ENCODE data around the gene C16orf86.

The C16orf86 gene

DNA sequence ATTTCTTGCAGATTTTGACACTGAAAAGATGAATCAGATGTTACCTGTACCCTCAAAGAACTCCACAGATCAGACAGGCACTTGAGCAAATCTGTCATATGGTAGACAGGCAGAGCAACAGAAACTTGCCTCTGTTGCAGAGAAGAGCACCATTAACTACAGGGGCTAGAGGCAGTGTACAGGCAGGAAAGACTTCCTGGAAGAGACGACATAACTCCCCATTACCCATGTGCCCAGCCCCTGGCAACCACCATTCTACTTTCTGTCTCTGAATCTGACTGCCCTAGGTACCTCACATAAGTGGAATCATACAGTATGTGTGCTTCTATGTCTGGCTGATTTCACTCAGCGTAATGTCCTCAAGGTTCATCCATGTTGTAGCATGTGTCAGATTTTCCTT, 37.0 kb downstream of the C16orf86 start (continued):
- TF ChIP-seq, protein P1, sequence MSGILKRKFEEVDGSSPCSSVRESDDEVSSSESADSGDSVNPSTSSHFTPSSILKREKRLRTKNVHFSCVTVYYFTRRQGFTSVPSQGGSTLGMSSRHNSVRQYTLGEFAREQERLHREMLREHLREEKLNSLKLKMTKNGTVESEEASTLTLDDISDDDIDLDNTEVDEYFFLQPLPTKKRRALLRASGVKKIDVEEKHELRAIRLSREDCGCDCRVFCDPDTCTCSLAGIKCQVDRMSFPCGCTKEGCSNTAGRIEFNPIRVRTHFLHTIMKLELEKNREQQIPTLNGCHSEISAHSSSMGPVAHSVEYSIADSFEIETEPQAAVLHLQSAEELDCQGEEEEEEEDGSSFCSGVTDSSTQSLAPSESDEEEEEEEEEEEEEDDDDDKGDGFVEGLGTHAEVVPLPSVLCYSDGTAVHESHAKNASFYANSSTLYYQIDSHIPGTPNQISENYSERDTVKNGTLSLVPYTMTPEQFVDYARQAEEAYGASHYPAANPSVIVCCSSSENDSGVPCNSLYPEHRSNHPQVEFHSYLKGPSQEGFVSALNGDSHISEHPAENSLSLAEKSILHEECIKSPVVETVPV (CRISPR knock-in tag; IDR thresholded peaks at IDR 0.05), result no peak
- TF ChIP-seq TOX (CRISPR knock-in tag; IDR thresholded peaks at IDR 0.05; ENCODE audit: borderline replicate concordance) (no peak), BACH2 (CRISPR knock-in tag; IDR thresholded peaks at IDR 0.05; ENCODE audit: borderline replicate concordance) (no peak), CSDC2 (CRISPR knock-in tag; IDR thresholded peaks at IDR 0.05) (no peak), SNAI2 (CRISPR knock-in tag; IDR thresholded peaks at IDR 0.05) (no peak), ISL1 (CRISPR knock-in tag; IDR thresholded peaks at IDR 0.05) (no peak), ZNF70 (CRISPR knock-in tag; IDR thresholded peaks at IDR 0.05) (no peak)

DNA sequence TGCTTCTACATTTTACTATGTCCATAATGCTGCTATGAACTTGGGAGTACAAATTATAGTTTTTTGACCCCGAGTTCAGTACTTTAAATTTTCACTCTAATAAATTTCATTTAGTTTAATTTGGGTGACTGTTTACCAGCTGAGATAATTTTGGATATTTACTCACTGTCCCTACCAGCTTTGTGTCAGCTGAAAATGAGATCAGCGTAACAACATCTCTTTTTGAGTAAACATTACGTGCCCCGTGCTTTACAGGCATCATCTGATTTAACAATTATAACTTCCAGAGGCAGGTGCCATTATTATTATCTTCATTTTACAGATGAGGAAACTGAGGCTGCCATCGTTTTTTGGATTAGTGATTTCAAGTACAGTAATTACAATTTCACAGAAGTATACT, 37.5 kb downstream of the C16orf86 start:
- ATAC-seq, result no peak
- TF ChIP-seq, protein P2, sequence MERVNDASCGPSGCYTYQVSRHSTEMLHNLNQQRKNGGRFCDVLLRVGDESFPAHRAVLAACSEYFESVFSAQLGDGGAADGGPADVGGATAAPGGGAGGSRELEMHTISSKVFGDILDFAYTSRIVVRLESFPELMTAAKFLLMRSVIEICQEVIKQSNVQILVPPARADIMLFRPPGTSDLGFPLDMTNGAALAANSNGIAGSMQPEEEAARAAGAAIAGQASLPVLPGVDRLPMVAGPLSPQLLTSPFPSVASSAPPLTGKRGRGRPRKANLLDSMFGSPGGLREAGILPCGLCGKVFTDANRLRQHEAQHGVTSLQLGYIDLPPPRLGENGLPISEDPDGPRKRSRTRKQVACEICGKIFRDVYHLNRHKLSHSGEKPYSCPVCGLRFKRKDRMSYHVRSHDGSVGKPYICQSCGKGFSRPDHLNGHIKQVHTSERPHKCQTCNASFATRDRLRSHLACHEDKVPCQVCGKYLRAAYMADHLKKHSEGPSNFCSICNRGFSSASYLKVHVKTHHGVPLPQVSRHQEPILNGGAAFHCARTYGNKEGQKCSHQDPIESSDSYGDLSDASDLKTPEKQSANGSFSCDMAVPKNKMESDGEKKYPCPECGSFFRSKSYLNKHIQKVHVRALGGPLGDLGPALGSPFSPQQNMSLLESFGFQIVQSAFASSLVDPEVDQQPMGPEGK (CRISPR knock-in tag; IDR thresholded peaks at IDR 0.05; ENCODE audit: borderline replicate concordance), result no peak
- TF ChIP-seq ESRRG (CRISPR knock-in tag; IDR thresholded peaks at IDR 0.05), result no peak
- no peak for TF ChIP-seq SNAI2 (CRISPR knock-in tag; IDR thresholded peaks at IDR 0.05)
- TF ChIP-seq CSDC2 (CRISPR knock-in tag; IDR thresholded peaks at IDR 0.05), result no peak
- TF ChIP-seq PPARA (CRISPR knock-in tag; IDR thresholded peaks at IDR 0.05; ENCODE audit: borderline replicate concordance), result no peak
- TF ChIP-seq, protein P1 (CRISPR knock-in tag; IDR thresholded peaks at IDR 0.05), result no peak
- TF ChIP-seq RARB (CRISPR knock-in tag; IDR thresholded peaks at IDR 0.05), result no peak
- TF ChIP-seq, protein P3, sequence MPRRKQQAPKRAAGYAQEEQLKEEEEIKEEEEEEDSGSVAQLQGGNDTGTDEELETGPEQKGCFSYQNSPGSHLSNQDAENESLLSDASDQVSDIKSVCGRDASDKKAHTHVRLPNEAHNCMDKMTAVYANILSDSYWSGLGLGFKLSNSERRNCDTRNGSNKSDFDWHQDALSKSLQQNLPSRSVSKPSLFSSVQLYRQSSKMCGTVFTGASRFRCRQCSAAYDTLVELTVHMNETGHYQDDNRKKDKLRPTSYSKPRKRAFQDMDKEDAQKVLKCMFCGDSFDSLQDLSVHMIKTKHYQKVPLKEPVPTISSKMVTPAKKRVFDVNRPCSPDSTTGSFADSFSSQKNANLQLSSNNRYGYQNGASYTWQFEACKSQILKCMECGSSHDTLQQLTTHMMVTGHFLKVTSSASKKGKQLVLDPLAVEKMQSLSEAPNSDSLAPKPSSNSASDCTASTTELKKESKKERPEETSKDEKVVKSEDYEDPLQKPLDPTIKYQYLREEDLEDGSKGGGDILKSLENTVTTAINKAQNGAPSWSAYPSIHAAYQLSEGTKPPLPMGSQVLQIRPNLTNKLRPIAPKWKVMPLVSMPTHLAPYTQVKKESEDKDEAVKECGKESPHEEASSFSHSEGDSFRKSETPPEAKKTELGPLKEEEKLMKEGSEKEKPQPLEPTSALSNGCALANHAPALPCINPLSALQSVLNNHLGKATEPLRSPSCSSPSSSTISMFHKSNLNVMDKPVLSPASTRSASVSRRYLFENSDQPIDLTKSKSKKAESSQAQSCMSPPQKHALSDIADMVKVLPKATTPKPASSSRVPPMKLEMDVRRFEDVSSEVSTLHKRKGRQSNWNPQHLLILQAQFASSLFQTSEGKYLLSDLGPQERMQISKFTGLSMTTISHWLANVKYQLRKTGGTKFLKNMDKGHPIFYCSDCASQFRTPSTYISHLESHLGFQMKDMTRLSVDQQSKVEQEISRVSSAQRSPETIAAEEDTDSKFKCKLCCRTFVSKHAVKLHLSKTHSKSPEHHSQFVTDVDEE (CRISPR knock-in tag; IDR thresholded peaks at IDR 0.05), result no peak
- TF ChIP-seq, protein P4, sequence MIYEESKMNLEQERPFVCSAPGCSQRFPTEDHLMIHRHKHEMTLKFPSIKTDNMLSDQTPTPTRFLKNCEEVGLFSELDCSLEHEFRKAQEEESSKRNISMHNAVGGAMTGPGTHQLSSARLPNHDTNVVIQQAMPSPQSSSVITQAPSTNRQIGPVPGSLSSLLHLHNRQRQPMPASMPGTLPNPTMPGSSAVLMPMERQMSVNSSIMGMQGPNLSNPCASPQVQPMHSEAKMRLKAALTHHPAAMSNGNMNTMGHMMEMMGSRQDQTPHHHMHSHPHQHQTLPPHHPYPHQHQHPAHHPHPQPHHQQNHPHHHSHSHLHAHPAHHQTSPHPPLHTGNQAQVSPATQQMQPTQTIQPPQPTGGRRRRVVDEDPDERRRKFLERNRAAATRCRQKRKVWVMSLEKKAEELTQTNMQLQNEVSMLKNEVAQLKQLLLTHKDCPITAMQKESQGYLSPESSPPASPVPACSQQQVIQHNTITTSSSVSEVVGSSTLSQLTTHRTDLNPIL (CRISPR knock-in tag; IDR thresholded peaks at IDR 0.05; ENCODE audit: low read depth), result no peak
- TF ChIP-seq OSR1 (CRISPR knock-in tag; IDR thresholded peaks at IDR 0.05), result no peak
- TF ChIP-seq ISL1 (CRISPR knock-in tag; IDR thresholded peaks at IDR 0.05), result no peak
- no peak for TF ChIP-seq ZC3H10 (CRISPR knock-in tag; IDR thresholded peaks at IDR 0.05)
- no peak for TF ChIP-seq ARNTL (CRISPR knock-in tag; IDR thresholded peaks at IDR 0.05; ENCODE audit: borderline replicate concordance, low read depth)
- TF ChIP-seq, protein P5, sequence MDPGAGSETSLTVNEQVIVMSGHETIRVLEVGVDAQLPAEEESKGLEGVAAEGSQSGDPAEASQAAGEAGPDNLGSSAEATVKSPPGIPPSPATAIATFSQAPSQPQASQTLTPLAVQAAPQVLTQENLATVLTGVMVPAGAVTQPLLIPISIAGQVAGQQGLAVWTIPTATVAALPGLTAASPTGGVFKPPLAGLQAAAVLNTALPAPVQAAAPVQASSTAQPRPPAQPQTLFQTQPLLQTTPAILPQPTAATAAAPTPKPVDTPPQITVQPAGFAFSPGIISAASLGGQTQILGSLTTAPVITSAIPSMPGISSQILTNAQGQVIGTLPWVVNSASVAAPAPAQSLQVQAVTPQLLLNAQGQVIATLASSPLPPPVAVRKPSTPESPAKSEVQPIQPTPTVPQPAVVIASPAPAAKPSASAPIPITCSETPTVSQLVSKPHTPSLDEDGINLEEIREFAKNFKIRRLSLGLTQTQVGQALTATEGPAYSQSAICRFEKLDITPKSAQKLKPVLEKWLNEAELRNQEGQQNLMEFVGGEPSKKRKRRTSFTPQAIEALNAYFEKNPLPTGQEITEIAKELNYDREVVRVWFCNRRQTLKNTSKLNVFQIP (CRISPR knock-in tag; IDR thresholded peaks at IDR 0.05; ENCODE audit: borderline replicate concordance, low read depth), result no peak
- no peak for TF ChIP-seq TCF4 (CRISPR knock-in tag; IDR thresholded peaks at IDR 0.05; ENCODE audit: borderline replicate concordance)
- no peak for TF ChIP-seq ZNF70 (CRISPR knock-in tag; IDR thresholded peaks at IDR 0.05)
- no peak for TF ChIP-seq GLIS3 (CRISPR knock-in tag; IDR thresholded peaks at IDR 0.05)

DNA sequence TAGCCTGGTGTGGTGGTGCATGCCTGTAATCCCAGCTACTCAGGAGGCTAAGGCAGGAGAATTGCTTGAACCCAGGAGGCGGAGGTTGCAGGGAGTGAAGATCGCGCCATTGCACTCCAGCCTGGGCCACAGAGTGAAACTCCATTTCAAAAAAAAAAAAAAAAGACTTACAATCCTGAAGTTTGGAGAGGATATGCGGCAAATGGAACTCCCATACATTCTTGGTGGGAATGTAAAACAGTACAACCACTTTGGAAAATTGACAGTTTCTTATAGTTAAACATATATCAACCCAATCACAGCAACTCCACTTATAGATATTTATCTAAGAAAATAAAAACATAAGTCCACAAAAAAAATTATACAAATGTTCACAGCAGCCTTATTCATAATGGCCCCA, 40.6 kb downstream of the C16orf86 start:
- ATAC-seq, result no peak
- TF ChIP-seq TCF4 (CRISPR knock-in tag; IDR thresholded peaks at IDR 0.05; ENCODE audit: borderline replicate concordance) (no peak), ISL1 (CRISPR knock-in tag; IDR thresholded peaks at IDR 0.05) (no peak), ZFP3 (CRISPR knock-in tag; IDR thresholded peaks at IDR 0.05) (no peak), ESRRG (CRISPR knock-in tag; IDR thresholded peaks at IDR 0.05) (no peak), ZC3H10 (CRISPR knock-in tag; IDR thresholded peaks at IDR 0.05) (no peak), CSDC2 (CRISPR knock-in tag; IDR thresholded peaks at IDR 0.05) (no peak)
- TF ChIP-seq, protein P5 (CRISPR knock-in tag; IDR thresholded peaks at IDR 0.05; ENCODE audit: borderline replicate concordance, low read depth), result no peak
- TF ChIP-seq, protein P3 (CRISPR knock-in tag; IDR thresholded peaks at IDR 0.05), result no peak

Data from SK-N-SH treated with all-trans-retinoic acid at 6 μM for 48 hours (cell line).